Lower leg skin (tissue), 4 donors: ENCODE results near the gene SRSF7. TPM values are rescaled to one million over a fixed set of nuclear protein-coding genes. Genes with fewer than 3 reads are reported as not detected.
"Not testable (repeated sequence)": the region's sequence is repeated elsewhere in the genome, so short reads cannot be mapped to it uniquely, and the experiment has no call there.

ENCODE experiments used
- DNase-seq, 2 donors: peaks; one replicate each; pipeline ENCODE4 v3.0.0-alpha.2; 2019; ENCODE audit warnings: low spot score in 2 of 2
- H3K4me3 ChIP-seq: fragments of 200-600 bp; sonication (generic); 2 replicates; pipeline ENCODE4 v1.5.1; 2017; ENCODE audit warnings: mild to moderate bottlenecking, low read depth; ENCODE audit not compliant: poor library complexity, severe bottlenecking
- POLR2A ChIP-seq, 2 donors: fragments of 450-650 bp; IDR thresholded peaks; one replicate each; pipeline ENCODE4 v1.6.1; 2016 to 2017; ENCODE audit warnings: antibody characterized with exemption in 2 of 2, mild to moderate bottlenecking in 1 of 2, moderate library complexity in 1 of 2
- WGBS, 2 donors: methylation state at CpG; one replicate each; pipeline ENCODE4 v1.1.5; 2018; 5-methylcytosine and 5-hydroxymethylcytosine counted together
- intact Hi-C: fragments of 100-400 bp; cut with DNase I; formaldehyde crosslinking; loops from one replicate; pipeline ENCODE4 v1.15.0; 2023; ENCODE audit warnings: low total_unique reads
- total RNA-seq, 4 donors: library from RNA; depleted of rRNA; stranded (reverse); fragments of >200 nt; gene quantifications; one replicate each; pipeline ENCODE4 v1.1.0, GENCODE V29; 2016
- TF ChIP-seq, protein P1 (sequence below), 3 donors: fragments of 450-650 bp; IDR thresholded peaks; one replicate each; pipeline ENCODE4 v1.5.1; 2016; ENCODE audit warnings: antibody characterized with exemption in 3 of 3, mild to moderate bottlenecking in 3 of 3, moderate library complexity in 2 of 3

SRSF7 gene
- total RNA-seq, 4 donors from 2014 or later: 69.7 to 77.1 (median 72.8) TPM

DNA sequence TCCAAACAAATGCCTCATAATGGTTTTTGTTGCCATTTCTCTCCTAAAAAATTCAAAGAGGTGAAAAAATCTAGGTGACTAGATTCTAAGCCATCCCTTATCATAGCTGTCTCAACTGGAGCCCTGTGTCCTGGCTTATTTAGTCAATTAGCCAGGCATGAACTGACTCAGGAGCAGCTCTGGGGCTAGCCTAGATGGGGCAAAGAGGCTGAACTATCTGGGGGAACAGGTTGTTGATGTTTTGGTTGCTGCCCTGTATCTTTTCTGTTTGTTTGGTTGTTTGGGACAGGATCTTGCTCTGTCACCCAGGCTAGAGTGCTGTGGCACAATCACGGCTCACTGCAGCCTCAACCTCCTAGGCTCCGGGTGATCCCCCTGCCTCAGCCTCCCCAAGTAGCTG, 41.6 kb upstream of the SRSF7 start:
- TF ChIP-seq, protein P1, sequence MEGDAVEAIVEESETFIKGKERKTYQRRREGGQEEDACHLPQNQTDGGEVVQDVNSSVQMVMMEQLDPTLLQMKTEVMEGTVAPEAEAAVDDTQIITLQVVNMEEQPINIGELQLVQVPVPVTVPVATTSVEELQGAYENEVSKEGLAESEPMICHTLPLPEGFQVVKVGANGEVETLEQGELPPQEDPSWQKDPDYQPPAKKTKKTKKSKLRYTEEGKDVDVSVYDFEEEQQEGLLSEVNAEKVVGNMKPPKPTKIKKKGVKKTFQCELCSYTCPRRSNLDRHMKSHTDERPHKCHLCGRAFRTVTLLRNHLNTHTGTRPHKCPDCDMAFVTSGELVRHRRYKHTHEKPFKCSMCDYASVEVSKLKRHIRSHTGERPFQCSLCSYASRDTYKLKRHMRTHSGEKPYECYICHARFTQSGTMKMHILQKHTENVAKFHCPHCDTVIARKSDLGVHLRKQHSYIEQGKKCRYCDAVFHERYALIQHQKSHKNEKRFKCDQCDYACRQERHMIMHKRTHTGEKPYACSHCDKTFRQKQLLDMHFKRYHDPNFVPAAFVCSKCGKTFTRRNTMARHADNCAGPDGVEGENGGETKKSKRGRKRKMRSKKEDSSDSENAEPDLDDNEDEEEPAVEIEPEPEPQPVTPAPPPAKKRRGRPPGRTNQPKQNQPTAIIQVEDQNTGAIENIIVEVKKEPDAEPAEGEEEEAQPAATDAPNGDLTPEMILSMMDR (IDR thresholded peaks at IDR 0.05): no peak
- TF ChIP-seq POLR2A (IDR thresholded peaks at IDR 0.05): no peak
- 44 to 50% methylated on average over 2 of the region's 2 CpGs for WGBS, 2 donors
- intact Hi-C loops: no loop called here
- DNase-seq: no peak
- H3K4me3 ChIP-seq: no peak overlapping the region

DNA sequence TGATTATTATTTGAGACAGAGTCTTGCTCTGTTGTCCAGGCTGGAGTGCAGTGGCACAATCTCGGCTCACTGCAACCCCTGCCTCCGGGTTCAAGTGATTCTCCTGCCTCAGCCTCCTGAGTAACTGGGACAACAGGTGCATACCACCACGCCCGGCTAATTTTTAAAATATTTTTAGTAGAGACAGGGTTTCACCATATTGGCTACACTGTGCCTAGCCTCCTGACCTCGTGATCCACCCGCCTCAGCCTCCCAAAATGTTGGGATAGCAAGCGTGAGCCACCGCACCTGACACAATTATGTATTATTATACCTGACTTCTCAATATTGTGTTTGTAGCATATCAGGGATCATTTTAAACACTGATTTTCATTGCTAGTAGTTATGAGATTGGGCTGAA, 41.2 kb upstream of the SRSF7 start:
- DNase-seq, intact Hi-C loops, H3K4me3 ChIP-seq: not testable (repeated sequence)
- WGBS, 2 donors: 94% methylated on average over 8 of the region's 8 CpGs

DNA sequence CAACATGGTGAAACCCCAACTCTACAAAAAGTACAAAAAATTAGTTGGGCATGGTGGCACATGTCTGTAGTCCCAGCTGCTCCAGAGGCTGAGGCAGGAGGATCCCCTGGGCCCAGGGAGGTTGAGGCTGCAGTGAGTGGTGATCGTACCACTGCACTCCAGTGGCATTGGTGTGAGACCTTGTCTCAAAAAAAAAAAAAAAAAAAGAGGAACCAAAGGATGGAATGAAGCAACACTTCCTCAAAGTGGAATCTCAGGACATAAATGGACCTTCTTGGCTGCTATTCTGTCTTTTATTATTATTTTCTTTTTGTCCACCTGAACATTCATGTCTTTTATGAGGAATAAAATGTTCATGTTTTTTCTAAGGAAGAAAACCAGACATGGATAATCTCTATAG, 40.6 kb upstream of the SRSF7 start:
- intact Hi-C loops: no loop called here
- H3K4me3 ChIP-seq: no peak overlapping the region
- TF ChIP-seq POLR2A (IDR thresholded peaks at IDR 0.05): no peak
- TF ChIP-seq, protein P1 (IDR thresholded peaks at IDR 0.05): no peak
- 79 to 85% methylated on average over 1 of the region's 1 CpG for WGBS, 2 donors
- DNase-seq: no peak

DNA sequence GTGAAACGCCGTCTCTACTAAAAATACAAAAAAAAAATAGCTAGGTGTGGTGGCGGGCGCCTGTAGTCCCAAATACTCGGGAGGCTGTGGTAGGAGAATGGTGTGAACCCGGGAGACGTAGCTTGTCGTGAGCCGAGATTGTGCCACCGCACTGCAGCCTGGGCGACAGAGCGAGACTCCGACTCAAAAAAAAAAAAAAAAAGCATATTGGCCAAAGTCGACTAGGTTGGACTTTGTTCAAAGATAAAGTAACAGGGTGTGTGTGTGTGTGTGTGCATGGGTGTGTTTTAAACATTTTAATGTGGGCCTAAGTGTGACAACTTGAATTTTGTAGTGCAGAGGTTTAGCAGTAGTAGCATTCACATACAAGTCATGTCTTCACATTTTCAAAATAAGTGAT, 38.5 kb upstream of the SRSF7 start:
- DNase-seq: no peak
- H3K4me3 ChIP-seq: no peak overlapping the region
- intact Hi-C loops: no loop called here
- TF ChIP-seq, protein P1 (IDR thresholded peaks at IDR 0.05): no peak
- no peak for TF ChIP-seq POLR2A (IDR thresholded peaks at IDR 0.05)
- WGBS, 2 donors: 89 to 90% methylated on average over 14 of the region's 14 CpGs

DNA sequence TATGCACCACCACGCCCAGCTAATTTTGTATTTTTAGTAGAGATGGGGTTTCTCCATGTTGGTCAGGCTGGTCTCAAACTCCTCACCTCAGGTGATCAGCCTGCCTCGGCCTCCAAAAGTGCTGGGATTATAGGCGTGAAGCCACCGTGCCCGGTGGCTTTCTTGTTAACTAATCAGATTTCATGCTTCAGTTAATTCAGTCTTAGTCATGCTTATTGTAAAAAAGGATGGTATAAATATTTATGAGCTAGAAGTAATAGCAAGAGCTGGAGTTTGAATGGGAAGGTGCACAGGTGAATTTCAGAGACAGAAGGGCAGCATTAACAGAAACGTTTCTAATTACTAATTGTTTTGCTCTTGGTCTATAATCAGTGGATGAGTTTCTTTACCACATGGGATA, 37.1 kb upstream of the SRSF7 start:
- 81 to 89% methylated on average over 6 of the region's 6 CpGs for WGBS, 2 donors
- intact Hi-C loops: no loop called here
- TF ChIP-seq, protein P1 (IDR thresholded peaks at IDR 0.05): no peak
- DNase-seq: no peak
- no peak overlapping the region for H3K4me3 ChIP-seq

DNA sequence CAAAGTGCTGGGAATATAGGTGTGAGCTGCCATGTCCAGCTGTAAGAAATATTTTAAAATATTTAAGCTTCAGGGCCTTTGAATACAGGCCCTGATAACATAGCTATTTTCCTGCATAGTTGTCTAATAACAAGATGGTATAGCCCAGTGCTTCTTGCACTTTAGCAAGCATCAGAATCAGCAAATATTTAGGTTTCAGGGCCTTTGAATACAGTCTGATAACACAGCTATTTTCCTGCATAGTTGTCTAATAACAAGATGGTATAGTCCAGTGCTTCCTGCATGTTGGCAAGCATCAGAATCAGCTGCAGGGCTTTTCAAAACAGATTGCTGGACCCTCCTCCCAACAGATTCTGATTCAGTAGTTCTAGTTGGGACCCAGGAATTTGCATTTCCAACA, 32.4 kb upstream of the SRSF7 start:
- no peak for DNase-seq
- TF ChIP-seq POLR2A (IDR thresholded peaks at IDR 0.05): no peak
- TF ChIP-seq, protein P1 (IDR thresholded peaks at IDR 0.05): no peak
- H3K4me3 ChIP-seq: no peak overlapping the region
- intact Hi-C loops: no loop called here
